ENCODE results near the gene TBC1D2B. TPM values are rescaled to one million over a fixed set of nuclear protein-coding genes. Genes with fewer than 3 reads are reported as not detected.

TBC1D2B gene
- polyA plus RNA-seq, 1 donor (not counting 4 experiments of a cell fraction or from before 2014, with no cell fraction given): 27.0 TPM

GRCh38 chr15:78038585-78039247, 38.8 kb downstream of the TBC1D2B start:
- no peak for DNase-seq (ENCODE audit: low read depth, low spot score)
- peaks cover 7 to 8% of the 10 kb centered on the region in 2 experiments for H3K36me3 ChIP-seq (ENCODE audit: control insufficient read depth in 2 of 2, extremely low read depth in 1 of 2, insufficient read depth in 2 of 2, low read length in 2 of 2)
- dilution Hi-C loops (cut with MboI; ENCODE audit: extremely low pct_ligation_motif_present, low sequenced_read_pairs): no loop called here
- no peak for TF ChIP-seq EZH2 (IDR thresholded peaks at IDR 0.05; ENCODE audit: low read length)
- TF ChIP-seq CTCF (optimal IDR thresholded peaks at IDR 0.05 in 1 of 3, IDR thresholded peaks at IDR 0.05 in 1 of 3, conservative IDR thresholded peaks at IDR 0.05 in 1 of 3; ENCODE audit: extremely low read depth in 1 of 3, insufficient read depth in 2 of 3, low read length in 3 of 3): no peak
- H3K27ac ChIP-seq (ENCODE audit: control insufficient read depth, insufficient read depth, low read length): no peak overlapping the region
- no peak overlapping the region for H3K9ac ChIP-seq (ENCODE audit: control insufficient read depth, extremely low read depth, insufficient read depth, low read length)
- H3K9me3 ChIP-seq (ENCODE audit: control insufficient read depth, low read depth, low read length): no peaks in the 10 kb centered on the region
- H3K9me1 ChIP-seq (ENCODE audit: control insufficient read depth, extremely low read depth, insufficient read depth, low read length): no peaks in the 10 kb centered on the region
- no peaks in the 10 kb centered on the region for H4K20me1 ChIP-seq (ENCODE audit: control insufficient read depth, extremely low read depth, insufficient read depth, low read length)
- H3K4me2 ChIP-seq (ENCODE audit: control insufficient read depth, extremely low read depth, insufficient read depth, low read depth, low read length): no peak overlapping the region
- H2AFZ ChIP-seq (ENCODE audit: control insufficient read depth, low read length): no peak overlapping the region
- no peak overlapping the region for H3K4me3 ChIP-seq (ENCODE audit: control insufficient read depth in 2 of 3, extremely low read depth in 1 of 3, insufficient read depth in 2 of 3, low read depth in 1 of 3, low read length in 3 of 3)
- H3K79me2 ChIP-seq (ENCODE audit: control insufficient read depth, insufficient read depth, low read length): no peaks in the 10 kb centered on the region
- H3K27me3 ChIP-seq (ENCODE audit: control insufficient read depth, extremely low read depth, insufficient read depth, low read length): no peaks in the 10 kb centered on the region
- no peak for FAIRE-seq
- H3K4me1 ChIP-seq (ENCODE audit: control insufficient read depth, extremely low read depth, insufficient read depth, low read length): peaks cover 2% of the 10 kb centered on the region

- TF ChIP-seq EZH2 (IDR thresholded peaks at IDR 0.05; ENCODE audit: low read length) (no peak), CTCF (optimal IDR thresholded peaks at IDR 0.05 in 1 of 3, IDR thresholded peaks at IDR 0.05 in 1 of 3, conservative IDR thresholded peaks at IDR 0.05 in 1 of 3; ENCODE audit: extremely low read depth in 1 of 3, insufficient read depth in 2 of 3, low read length in 3 of 3) (no peak)
- H3K9ac ChIP-seq (ENCODE audit: control insufficient read depth, extremely low read depth, insufficient read depth, low read length): no peak overlapping the region
- dilution Hi-C loops (cut with MboI; ENCODE audit: extremely low pct_ligation_motif_present, low sequenced_read_pairs): no loop called here
- no peaks in the 10 kb centered on the region for H3K9me3 ChIP-seq (ENCODE audit: control insufficient read depth, low read depth, low read length)
- peaks cover 2% of the 10 kb centered on the region for H3K4me1 ChIP-seq (ENCODE audit: control insufficient read depth, extremely low read depth, insufficient read depth, low read length)
- H3K4me3 ChIP-seq (ENCODE audit: control insufficient read depth in 2 of 3, extremely low read depth in 1 of 3, insufficient read depth in 2 of 3, low read depth in 1 of 3, low read length in 3 of 3): no peak overlapping the region
- no peak overlapping the region for H3K27ac ChIP-seq (ENCODE audit: control insufficient read depth, insufficient read depth, low read length)
- H3K9me1 ChIP-seq (ENCODE audit: control insufficient read depth, extremely low read depth, insufficient read depth, low read length): no peaks in the 10 kb centered on the region
- no peaks in the 10 kb centered on the region for H3K27me3 ChIP-seq (ENCODE audit: control insufficient read depth, extremely low read depth, insufficient read depth, low read length)
- H2AFZ ChIP-seq (ENCODE audit: control insufficient read depth, low read length): no peak overlapping the region
- DNase-seq (ENCODE audit: low read depth, low spot score) (no peak), FAIRE-seq (no peak)
- H3K36me3 ChIP-seq (ENCODE audit: control insufficient read depth in 2 of 2, extremely low read depth in 1 of 2, insufficient read depth in 2 of 2, low read length in 2 of 2): peaks cover 6 to 7% of the 10 kb centered on the region in 2 experiments
- no peaks in the 10 kb centered on the region for H4K20me1 ChIP-seq (ENCODE audit: control insufficient read depth, extremely low read depth, insufficient read depth, low read length)
- H3K4me2 ChIP-seq (ENCODE audit: control insufficient read depth, extremely low read depth, insufficient read depth, low read depth, low read length): no peak overlapping the region
- H3K79me2 ChIP-seq (ENCODE audit: control insufficient read depth, insufficient read depth, low read length): no peaks in the 10 kb centered on the region
Measured at GRCh38 chr15:78037779-78038305, 39.7 kb downstream of the TBC1D2B start.

Data from keratinocyte (primary cell).